IPS-11a (cell line): Measurements from ENCODE around the gene MAB21L4.

Source experiments
- H3K4me3 ChIP-seq: one replicate; pipeline ENCODE4 v1.5.1; 2013; ENCODE audit warnings: low read depth, low read length, control low read depth

MAB21L4 gene

GRCh38 chr2:240898108-240898730 lies 2.3 kb upstream of the MAB21L4 start:
- no peak overlapping the region for H3K4me3 ChIP-seq

- H3K4me3 ChIP-seq = no peak overlapping the region
Measured at GRCh38 chr2:240896871-240897692, 1.1 kb upstream of the MAB21L4 start.

- H3K4me3 ChIP-seq = no peak overlapping the region
Measured at GRCh38 chr2:240896394-240896793, 438 bp upstream of the MAB21L4 start.

DNA sequence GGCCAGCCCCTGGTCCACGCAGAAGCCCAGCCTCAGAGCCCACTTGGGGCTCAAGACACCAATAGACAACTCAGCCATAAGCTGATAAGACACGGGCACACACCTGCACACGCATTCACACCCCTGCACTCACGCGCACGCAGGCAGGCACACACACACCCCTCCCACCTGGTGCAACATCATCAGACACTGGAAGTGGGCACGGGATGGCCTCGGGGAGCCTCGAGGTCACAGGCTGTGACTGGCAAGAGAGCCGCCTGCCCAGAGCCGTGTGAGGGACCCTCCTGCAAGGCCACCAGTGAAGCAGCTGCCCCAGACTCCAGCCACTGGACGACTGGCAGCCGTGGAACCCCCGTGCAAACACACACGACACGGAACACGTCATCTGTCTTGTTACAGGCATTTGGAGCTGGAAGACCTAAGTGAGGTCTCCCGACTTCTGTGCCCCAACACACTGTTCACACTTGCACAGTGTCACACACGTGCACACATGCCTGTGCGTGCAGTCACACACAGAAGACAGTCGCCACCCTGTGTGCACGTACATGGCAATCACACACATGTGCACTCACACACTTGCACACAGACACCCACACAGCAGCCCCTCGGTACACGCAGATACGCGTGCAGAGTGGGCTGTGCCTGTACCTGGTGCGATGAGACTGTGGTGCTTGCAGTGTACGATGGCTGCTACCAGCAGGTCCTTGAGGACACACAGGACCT lies 959 bp downstream of the MAB21L4 start:
- no peak overlapping the region for H3K4me3 ChIP-seq

DNA sequence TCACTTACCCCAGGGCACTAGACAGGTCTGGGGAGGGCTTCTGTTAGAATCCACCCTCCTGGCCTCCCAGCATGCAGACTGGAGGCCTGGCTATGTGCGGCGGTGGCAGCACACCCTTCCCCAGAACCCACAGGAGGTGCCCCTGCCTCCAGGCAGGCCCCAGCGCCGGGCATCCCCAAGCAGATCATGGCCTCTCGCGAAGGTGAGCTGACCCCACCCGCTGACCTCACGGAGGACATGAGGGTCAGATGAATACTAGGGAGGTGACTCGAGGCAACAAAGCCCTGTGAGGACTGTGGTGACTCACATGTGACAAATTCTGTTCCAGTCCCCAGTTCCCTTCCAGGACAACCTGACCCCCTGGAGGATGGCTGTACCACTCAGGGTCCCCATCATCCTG lies 1.9 kb downstream of the MAB21L4 start:
- H3K4me3 ChIP-seq = no peak overlapping the region

DNA sequence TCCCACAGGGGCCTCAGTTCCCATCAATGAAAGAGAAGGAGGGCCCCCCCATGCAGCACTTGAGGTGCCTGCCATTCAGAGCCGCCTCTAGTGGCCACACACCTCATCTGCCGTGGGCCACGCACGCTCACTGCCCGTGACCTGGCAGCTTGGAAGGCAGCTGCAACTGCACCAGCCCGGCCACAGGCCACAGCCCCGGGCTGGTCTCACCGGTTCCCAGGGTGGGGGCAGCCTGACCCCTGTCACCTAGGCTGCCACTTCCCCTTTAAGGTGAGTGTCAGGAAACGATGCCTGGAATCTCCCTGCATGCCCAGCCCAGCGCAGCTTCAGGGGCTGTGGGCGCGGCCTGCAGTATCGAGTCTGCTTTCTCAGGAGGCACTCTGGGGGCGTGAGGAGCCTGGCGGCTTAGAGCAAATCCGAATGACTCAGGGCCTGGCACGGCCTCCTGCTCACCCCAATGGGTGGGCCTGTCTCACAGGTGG lies 2.6 kb downstream of the MAB21L4 start:
- no peak overlapping the region for H3K4me3 ChIP-seq

GRCh38 chr2:240892925-240893324 lies 3.0 kb downstream of the MAB21L4 start:
- H3K4me3 ChIP-seq = no peak overlapping the region

- no peak overlapping the region for H3K4me3 ChIP-seq
Measured at GRCh38 chr2:240892356-240892755, 3.6 kb downstream of the MAB21L4 start.

DNA sequence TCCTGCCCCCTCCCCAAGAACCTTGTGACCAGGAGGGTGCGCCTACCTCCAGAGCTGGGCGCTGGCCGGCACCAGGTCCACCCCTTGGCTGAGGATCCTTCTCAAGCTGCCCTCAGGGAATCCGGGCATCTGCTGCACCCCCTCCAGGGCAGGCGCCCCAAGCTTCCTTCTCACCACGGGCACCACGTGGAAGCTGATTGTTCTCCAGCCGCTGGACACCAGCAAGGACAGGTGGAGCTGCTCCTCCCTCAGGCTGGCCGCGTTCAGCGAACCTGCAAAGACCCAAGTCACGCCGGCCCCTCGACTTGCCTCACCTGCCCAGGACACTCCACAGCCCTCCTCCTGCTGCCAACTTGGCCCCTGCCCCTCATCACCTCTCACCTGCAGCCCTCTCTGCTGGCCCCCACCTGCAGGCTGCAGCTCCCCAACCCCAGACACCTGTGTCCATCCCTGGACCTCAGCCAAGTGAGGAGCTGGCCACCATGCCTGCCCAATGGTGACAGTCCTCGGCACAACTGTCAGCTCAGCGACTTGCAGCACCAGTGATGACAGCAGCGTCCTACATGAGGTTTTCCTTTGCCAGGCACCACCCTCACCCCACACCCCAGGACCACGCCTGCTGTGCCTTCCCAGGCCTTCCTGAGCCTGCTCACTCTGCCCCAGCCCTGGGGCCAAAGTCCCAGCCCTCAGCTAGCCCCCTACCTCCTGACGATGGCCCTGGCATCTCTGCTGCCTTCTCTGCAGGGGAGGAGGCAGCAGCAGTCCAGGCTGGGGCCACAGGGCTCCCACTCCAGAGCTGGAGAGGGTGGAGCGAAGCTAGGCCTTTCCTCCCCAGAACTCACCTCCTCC lies 4.2 kb downstream of the MAB21L4 start:
- no peak overlapping the region for H3K4me3 ChIP-seq

DNA sequence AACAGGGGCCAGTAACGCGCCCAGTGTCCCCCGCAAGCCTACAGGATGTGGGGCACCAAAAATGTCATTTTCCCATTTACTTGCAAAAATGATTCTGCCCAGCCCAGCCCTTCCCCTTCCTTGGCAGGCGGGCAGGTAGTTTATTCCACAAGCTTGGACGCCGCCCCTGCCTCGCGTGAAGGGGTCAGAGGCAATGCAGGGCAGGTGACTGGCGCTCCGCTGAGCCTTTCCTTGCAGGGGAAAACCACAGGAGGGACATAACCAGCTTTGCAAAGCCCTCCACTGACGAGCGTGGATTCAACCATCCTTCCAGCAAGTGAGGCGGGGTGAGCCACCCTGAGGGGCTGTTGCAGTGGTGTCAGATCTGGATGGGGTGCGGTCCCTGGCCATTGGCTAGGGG lies 5.3 kb downstream of the MAB21L4 start:
- H3K4me3 ChIP-seq = no peak overlapping the region

GRCh38 chr2:240889601-240890560 lies 6.1 kb downstream of the MAB21L4 start:
- no peak overlapping the region for H3K4me3 ChIP-seq

DNA sequence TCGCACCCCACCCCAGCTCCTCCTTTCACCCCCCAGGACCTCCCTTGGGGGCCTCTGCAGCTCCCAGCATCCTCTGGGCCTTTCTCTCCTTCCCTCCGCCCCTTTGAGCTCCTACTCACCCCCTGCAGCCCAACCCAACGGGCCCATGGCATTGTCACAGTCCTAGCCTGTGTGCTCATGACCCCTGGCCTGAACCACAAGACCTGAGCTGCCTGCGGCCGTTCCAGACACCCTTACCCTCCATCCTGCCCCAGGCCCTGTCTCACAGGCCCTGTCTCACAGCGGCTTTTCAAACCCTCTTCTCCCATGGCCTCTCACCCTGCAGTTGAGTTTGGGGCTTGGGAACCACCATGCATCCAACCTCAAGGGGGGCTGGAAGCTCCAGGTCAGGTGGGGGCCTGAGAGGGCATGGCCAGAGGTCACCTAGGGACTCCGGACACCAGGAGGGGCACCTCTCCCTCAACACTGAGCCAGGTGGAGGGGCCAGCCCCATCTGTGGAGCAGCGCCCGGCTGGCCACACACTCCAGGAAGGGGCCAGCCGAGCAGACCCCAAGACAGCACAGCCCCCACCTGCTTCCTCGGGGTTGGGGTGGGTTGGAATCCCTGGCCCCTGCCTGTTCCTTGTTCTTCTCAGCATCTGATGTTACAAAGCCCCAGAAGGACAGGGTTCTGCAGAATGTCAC lies 6.9 kb downstream of the MAB21L4 start:
- no peak overlapping the region for H3K4me3 ChIP-seq

DNA sequence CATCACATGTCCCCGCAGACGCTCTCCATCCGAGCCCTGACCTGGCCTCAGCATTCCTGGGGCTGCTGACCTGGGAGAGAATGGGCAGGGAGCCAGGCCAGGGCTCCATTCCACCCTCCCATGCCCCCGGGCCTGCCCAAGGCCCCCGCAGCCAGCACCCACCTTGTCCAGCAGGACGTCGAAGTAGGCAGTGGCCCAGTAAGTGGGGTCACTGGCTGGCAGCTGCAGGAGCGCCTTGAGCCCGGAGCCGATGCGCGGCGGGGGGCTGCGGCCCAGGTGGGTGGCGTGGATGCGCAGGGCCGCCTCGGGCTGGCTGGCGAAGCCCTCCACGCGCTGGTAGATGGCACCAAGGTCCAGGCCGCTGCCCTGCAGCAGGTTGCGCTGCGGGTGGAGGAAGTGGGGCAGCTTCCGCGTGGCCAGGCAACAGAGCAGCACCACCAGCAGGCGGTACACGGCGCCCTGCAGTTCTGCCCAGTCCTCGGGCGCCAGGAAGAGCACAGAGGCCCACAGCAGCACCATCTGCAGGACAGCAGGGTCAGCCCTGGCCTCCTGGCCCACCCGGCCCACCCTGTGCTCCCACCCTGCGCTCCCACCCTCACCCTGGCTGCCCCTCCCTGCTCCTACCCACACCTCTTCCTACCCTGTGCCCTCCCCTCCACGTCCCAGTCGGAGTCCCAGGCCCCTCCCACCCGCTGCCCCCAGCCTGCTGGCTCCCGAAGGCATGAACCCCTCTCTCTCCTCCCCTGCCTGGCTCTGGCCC lies 7.6 kb downstream of the MAB21L4 start:
- no peak overlapping the region for H3K4me3 ChIP-seq

DNA sequence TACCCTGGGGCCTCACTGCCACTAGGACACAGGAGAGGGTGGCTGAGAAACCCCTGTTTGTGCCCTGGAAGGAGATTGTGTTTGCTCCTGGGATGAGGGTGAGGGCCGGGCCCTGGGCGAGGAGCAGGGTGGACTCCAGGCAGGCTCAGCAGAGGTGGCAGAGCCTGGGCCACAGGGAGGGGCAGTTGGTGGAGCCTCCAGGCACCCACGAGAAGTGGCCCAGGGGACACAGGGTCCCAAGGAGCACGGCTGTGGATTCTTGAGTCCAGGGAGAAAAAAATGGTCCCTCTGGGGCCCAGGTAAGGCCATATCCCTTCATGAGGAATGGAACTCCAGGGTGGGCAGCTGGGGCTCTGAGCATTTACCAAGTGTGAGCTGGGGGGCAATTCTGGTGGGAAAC lies 8.3 kb downstream of the MAB21L4 start:
- H3K4me3 ChIP-seq = no peak overlapping the region

DNA sequence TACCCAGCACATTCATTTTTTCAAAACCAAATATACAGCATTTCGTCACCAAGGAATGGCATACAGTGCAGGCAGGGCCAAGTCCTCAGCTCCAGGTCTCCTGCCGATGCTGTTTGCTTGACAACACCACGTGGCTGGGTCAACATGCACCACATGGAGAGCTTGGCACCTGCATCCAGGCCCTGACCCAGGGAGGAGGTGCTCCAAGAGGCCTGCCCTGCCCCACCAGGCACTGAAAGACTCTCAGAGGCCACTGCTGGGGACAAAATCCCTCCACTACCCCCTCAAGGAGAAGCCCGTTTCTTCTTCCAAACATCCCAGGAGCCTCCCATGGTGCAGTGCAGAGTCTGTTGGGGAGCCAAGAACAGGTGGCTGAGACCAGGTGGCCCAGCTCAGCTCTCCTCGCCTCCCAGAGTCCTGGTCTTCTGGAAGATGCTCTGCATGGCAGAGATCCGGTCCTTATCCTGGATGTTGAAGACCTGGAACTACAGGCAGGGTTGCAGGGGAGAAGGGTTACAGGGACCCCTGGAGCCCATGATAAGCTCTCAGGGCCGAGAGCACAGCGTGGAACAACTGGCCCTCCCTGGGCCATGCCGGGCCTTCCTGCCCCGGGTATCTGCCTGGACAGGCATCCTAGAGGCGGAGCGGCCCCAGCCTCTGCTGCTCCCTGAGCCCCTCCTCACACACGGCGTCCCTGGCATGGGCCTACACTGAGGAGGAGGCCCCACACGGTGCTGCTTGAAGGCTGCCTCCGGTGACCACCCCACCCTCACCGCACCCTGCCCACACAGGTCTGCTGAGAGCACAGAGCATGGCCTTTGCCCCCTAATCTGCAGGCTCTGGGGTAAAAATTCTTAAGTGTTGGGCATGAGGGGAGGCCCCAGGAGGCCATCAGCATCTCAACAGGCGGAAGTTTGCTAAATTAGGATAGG lies 9.0 kb downstream of the MAB21L4 start:
- no peak overlapping the region for H3K4me3 ChIP-seq

GRCh38 chr2:240886023-240886565 lies 9.9 kb downstream of the MAB21L4 start:
- H3K4me3 ChIP-seq = no peak overlapping the region

DNA sequence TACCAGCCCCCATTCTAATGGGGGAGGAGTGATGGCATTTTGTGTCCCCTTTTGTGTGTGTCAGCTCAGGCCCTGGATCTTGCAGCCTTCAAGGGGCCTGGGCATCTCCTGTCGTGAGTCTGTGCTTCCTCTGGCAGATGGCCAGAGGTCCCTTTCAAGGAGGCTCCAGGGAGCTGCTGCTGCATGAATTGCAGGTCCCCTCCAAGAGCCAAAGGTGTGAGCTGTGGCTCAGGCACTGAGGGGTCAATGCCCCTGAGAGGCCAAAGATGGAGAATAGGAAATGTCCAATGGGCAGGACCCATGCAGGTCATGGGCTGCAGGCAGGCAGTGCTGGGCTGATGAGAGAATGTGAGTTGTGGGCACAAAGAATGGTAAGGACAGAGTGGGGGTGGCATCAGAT lies 10.4 kb downstream of the MAB21L4 start:
- no peak overlapping the region for H3K4me3 ChIP-seq
